Erythroblast (primary cell): Measurements from ENCODE around the gene ADAMTS13.

Experiments
- GATA1 ChIP-seq: IDR thresholded peaks from 2 replicates; pipeline ENCODE4 v1.6.1; 2011; ENCODE audit warnings: low read depth, mild to moderate bottlenecking, control low read depth, low read length, moderate library complexity
- POLR2A ChIP-seq: IDR thresholded peaks from 2 replicates; pipeline ENCODE4 v1.6.1; 2011; ENCODE audit warnings: mild to moderate bottlenecking, low read length

DNA sequence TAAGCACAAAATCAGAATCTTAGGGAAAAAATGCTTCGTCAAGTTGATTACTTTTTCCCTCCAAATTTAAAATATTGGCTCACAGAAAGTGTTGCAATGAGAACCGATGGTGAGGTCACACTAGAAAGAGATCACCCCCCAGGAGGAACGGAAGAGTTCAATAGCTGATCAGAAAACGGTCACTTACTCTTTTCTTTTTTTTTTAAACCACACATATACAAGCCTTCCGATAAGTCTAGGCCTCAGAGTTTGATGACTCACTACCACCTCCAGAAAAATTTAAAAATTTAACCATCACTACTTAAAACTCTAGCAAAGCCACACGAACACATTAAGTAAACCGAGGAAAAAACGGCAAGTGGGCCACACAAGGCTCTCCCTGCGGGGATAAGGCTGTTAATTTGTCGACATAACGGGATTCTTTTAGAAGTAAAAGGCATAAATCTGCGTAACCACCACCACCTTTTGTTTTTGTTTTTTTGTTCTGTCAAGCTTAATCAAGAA is 47.5 kb upstream of the ADAMTS13 start:
- TF ChIP-seq POLR2A, result no peak
- TF ChIP-seq GATA1, result no peak
